PC-3 (cell line): Measurements from ENCODE around the gene MEF2B.

Experiments
- EZH2 ChIP-seq: fragments of 300-600 bp; sonication (generic); IDR thresholded peaks from one replicate; pipeline ENCODE4 v1.6.1; 2017; ENCODE audit warnings: antibody characterized with exemption, mild to moderate bottlenecking, low read length; ENCODE audit not compliant: unreplicated experiment
- EZH2phosphoT487 ChIP-seq: fragments of 300-600 bp; sonication (generic); IDR thresholded peaks from 2 replicates; pipeline ENCODE4 v1.6.1; 2018; ENCODE audit warnings: mild to moderate bottlenecking, antibody characterized with exemption, low read length, borderline replicate concordance
- TF ChIP-seq, protein P1 (sequence below): fragments of 300-600 bp; sonication (generic); conservative IDR thresholded peaks from 2 replicates; pipeline ENCODE4 v1.5.1; 2017; ENCODE audit warnings: antibody characterized with exemption, low read depth, mild to moderate bottlenecking, low read length

DNA sequence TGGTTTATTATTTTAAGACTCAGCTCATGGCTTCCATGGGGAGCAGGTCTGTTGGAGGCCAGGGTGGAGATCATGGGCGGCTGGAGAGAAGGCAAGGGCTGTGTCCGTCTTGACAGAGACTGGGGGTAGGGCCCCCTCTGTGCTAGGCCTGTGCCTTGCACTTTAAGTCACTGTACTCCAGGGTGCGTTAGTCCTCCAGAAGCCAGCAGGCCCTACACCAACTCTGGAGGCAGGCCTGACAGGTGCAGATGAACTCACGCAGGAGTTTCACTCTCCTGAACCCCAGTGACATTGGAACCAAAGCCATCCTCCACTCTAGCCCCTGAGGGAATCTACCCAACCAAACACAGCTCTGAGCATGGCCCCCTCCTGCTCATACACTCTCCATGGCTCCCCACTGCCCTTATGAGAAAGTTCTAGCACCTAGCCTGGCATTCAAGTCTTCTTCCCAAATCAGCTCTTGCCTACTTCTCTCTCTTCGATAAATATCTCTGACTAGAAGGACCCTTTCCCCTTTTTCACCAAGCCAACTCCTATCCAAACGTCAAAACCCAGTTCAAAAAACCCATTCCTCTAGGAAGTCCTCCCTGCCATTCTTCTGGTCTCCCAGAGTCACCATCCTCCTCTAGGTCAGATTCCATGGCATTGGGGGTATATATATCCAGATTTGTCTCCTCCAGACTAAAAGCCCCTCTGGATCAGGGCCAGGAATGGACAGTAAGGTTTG, 15.1 kb downstream of the MEF2B start:
- TF ChIP-seq, protein P1, sequence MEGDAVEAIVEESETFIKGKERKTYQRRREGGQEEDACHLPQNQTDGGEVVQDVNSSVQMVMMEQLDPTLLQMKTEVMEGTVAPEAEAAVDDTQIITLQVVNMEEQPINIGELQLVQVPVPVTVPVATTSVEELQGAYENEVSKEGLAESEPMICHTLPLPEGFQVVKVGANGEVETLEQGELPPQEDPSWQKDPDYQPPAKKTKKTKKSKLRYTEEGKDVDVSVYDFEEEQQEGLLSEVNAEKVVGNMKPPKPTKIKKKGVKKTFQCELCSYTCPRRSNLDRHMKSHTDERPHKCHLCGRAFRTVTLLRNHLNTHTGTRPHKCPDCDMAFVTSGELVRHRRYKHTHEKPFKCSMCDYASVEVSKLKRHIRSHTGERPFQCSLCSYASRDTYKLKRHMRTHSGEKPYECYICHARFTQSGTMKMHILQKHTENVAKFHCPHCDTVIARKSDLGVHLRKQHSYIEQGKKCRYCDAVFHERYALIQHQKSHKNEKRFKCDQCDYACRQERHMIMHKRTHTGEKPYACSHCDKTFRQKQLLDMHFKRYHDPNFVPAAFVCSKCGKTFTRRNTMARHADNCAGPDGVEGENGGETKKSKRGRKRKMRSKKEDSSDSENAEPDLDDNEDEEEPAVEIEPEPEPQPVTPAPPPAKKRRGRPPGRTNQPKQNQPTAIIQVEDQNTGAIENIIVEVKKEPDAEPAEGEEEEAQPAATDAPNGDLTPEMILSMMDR, result no peak
- TF ChIP-seq EZH2phosphoT487 (no peak), EZH2 (no peak)
